Measurements from ENCODE around the gene DNAJC17.

GRCh38 chr15:40815042-40815698, 7.9 kb upstream of the DNAJC17 start:
- TF ChIP-seq, protein P1, sequence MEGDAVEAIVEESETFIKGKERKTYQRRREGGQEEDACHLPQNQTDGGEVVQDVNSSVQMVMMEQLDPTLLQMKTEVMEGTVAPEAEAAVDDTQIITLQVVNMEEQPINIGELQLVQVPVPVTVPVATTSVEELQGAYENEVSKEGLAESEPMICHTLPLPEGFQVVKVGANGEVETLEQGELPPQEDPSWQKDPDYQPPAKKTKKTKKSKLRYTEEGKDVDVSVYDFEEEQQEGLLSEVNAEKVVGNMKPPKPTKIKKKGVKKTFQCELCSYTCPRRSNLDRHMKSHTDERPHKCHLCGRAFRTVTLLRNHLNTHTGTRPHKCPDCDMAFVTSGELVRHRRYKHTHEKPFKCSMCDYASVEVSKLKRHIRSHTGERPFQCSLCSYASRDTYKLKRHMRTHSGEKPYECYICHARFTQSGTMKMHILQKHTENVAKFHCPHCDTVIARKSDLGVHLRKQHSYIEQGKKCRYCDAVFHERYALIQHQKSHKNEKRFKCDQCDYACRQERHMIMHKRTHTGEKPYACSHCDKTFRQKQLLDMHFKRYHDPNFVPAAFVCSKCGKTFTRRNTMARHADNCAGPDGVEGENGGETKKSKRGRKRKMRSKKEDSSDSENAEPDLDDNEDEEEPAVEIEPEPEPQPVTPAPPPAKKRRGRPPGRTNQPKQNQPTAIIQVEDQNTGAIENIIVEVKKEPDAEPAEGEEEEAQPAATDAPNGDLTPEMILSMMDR (IDR thresholded peaks at IDR 0.05), result no peak
- TF ChIP-seq EP300 (IDR thresholded peaks at IDR 0.05) (no peak), POLR2A (IDR thresholded peaks at IDR 0.05) (no peak)
